HK-2 (cell line): ENCODE data around the gene RBBP8NL.

Source experiments
- DNase-seq: peaks from one replicate; pipeline ENCODE4 v3.0.0-alpha.2; 2018; ENCODE audit not compliant: unreplicated experiment

The RBBP8NL gene

GRCh38 chr20:62392621-62393334 lies 34.6 kb downstream of the RBBP8NL start:
- DNase-seq = no peak

- DNase-seq = no peak
Observed at GRCh38 chr20:62392077-62392418, 35.3 kb downstream of the RBBP8NL start.

DNA sequence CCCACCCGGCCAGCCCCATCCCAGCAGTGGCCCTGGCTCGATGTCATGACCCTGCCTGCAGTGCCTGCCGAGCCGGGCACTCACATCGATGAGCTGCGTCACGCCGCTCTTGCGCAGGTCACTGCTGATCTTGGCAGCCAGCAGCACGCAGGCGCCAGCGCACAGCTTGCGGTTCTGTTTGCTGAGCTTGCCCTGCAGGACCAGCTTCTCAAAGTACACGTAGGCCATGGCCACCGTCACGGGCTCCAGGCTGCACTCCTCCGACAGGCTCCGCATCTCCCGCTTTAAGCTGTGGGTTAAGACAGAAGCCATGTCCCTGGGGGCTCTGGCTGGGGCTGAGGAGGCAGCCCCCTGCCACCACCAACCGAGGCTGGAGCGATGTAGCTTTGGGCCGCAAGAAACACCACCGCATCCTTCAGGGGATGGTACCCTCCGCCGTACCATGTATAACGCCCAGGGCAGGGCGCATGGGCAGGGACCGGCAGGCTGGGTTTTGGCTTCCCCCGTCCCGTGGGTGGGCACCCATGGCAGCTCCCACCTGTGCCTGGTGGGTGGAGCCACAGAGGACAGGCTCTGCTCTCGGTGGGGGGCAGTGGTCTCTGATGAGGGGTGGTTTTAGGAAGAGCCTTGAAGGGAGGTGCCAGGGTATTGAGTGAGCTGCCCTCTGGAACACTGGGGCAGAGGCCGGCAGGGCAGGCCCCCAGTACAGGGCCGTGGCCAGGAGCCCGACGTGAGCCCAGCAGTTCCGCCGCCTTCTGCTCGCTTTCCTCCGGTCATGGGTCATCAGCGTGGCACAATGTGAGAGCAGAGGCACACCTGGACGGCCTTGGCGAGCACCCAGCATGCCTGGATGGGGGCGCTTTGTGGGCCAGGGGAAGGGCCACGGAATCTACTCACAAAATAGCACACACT lies 35.9 kb downstream of the RBBP8NL start:
- DNase-seq = no peak

GRCh38 chr20:62390317-62391164 lies 36.8 kb downstream of the RBBP8NL start:
- DNase-seq = no peak

DNA sequence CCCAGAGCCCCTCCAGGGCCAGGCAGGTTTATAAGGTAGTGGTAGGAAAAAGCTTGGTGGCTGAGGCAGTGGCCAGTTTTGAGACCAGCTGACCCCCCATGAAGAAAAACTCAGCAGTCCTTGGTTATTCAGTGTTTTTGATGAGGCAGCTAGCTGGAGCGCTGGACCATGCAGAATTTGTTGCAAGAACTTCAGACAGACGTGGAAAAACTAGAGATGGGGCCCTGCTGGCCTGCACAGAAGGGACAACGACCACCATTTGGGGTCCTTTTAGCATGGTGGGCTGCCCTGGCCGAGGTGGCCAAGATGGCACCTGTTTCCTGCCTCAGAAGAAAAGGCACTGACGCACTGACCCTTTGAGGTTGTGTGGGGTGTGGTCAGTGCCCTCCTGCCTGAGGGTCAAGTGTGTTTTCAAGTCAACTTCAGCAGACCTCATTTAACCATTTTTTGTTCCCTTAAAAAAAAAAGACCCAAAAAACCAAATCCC lies 37.7 kb downstream of the RBBP8NL start:
- no peak for DNase-seq

DNA sequence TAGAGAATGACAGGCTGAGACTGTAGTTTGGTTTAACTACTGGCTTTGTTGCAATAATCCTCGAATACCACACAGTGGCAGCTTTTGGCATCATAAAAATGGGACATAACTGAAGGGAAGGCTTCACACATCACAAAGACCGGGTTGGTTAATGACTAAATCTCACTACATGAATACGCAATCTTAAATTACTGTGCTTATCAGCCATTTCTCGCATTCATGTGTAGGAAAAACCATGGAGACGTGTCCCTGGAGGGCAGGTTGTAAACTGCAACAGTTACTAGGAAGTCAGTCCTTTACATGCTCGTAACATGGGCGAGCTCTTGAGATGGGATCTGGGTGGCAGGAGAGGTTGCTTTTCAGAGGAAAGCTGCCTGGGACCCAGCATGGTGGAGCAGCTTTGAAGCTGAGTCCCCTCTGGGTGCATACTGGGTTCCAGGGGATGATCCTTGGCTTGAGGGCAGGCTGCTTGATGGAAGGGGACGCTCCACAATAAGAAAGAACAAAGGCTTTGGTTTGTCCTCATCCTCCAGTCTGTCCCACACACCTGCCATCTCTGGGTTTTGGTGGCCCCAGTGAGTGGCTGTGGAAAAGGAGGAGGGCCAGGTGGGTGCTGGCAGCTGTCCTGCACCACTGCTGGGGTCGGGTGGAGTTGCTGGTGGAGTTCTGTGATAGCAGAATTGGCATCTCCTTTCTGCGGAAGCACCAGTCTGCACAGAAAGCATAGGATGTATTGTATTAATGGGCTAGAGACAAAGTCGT lies 38.3 kb downstream of the RBBP8NL start:
- no peak for DNase-seq

- DNase-seq = no peak
Observed at GRCh38 chr20:62387933-62388635, 39.3 kb downstream of the RBBP8NL start.

GRCh38 chr20:62387219-62387913 lies 40.0 kb downstream of the RBBP8NL start:
- no peak for DNase-seq

DNA sequence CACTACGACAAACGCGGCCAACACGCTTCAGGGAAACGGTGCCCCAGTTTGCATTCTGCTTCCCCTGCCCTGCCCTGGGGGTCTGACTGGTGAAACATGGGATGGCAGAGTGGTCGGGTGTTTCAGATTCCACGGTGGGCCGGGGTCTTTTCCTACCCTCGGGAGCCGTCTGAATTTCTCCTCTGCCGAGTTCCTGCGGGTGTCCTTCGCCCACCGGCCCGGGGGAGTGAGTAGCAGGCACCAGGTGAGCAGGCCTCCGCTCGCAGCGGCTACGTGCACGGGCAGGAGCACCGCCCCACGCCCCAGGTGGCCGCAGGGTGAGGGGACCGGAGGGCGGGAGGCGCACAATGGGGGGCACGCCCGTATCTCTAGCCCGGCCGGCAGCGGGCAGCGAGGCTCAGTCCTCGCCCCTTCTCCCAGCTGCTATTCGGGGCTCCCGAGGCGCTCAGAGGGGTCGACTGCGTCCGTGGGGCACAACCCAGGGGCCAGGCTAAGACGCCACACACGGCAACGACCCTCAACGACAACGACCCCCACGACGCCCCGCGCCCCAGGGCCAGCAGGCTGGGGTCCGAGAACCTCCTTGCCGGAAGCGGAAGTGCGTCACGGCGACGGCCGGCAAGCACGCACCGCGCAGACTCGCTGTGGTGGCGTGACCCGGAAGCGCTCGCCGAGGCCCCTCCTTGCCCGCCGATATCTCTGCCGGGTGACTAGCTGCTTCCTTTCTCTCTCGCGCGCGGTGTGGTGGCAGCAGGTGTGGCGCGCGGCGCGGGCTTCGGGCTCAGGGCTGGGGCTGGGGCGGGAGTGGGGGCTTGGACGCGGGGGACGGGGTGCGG lies 40.7 kb downstream of the RBBP8NL start, which contains the start of gene RPS21:
Gene RPS21 (plus strand): TSS at position 721 of the 836 bp plus-strand sequence. CDS start 236 bp downstream, outside the sequence.
- DNase-seq = peak; percentile 95

DNA sequence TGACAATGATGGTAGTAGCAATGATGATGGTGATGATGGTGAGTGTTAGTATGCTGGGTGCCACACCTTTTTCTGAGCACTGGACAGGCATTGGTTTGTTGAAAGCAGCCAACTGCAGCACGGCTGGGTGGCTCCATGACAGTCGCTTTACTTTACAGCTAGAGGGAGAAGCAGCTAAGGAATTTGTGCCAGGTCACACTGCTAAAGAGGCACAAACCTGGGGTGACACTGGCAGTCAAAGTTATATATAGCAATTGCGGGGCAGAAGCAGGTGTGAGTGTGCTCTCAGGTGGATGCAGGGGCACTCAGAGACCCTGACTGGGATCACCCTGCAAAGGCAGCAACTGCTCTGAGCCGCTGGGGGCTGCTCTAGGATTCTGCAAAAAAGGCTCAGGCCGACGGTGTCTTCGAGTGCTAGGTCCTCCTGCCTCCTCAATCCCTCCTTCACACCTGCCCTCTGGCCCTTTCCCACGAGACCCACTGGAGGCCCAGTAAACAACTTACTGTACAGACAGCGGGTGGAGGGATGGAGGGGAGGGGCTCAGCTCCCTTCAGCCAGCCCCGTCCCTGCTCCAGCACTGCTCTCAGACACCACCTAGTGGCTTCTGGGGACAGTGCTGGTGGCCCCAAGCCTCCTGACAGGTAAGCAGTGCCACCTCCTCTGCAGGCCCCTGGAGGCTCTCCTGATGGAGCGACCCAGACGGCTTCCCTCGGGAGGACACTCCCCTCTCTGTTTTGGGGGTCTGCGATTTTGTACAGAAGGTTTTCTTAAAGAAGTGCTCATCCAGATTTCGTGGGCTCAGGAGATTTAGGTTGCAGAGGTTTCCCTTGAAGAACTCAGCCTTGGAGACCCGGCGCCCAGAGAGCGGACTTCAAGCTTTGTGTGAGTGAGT lies 44.8 kb downstream of the RBBP8NL start:
- DNase-seq = peak; percentile 87

DNA sequence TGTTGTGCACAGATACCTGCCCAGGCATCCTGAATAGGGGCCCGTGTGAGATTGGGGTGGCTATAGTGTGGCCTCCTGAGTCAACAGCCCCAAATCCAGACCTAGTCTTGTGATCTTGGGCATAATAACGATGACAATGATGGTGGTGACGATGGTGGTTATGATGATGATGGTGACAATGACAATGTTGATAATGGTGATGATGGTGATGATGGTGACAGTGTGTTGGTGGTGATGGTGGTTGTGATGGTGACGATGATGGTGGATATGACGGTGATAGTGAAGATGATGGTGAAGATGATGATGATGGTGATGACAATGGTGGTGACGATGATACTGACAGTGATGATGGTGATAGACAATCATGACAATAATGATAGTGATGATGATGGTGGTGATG lies 45.5 kb downstream of the RBBP8NL start:
- DNase-seq = no peak

GRCh38 chr20:62381202-62381797 lies 46.0 kb downstream of the RBBP8NL start:
- DNase-seq = peak; percentile 77

DNA sequence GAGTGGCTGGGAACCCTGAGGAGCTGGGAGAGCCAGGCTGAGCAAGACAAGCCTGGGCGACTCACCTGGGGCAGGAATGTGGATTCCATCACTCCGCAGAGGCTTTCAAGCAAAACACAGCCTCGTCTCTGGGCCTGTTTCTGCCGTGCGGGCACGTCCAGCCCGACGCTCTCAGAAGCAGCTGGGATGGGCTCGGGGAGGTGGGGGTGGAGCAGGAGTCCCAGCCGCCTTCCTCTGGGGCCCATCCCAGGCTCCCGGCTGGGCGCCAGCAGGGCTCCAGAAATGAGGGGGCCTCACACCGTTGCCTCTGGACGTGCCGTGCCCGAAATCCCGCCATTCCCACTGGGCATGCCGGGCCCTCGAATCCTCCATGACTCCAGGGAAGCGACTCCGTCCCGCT lies 49.1 kb downstream of the RBBP8NL start:
- no peak for DNase-seq

DNA sequence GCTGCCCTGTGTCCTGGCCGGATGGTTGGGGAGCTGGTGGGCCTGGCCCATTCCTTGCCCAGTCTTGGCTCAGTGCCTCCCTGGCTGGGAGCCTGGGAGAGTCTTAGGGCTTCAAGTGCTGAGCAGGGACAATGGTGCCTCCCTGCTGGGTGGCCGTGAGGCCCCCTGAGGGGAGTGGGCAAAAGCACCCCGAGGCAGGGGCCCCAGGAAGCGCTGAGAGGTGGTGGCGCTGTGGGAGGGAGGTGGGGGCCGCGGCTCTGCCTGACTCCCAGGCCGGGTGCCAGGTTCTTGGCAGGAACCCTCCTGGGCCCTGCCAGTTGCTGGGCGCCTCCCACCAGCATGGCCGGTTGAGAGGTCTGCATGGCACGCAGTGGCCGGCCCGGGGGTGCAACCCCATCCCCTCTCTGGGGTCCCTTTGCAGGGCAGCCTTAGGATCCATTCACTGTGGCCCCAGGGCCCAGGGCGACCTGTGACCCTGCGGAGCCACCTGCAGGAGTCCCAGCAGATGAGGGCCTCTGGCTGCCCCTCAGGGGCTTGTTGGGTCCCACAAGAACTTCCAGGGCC lies 49.6 kb downstream of the RBBP8NL start:
- no peak for DNase-seq

DNA sequence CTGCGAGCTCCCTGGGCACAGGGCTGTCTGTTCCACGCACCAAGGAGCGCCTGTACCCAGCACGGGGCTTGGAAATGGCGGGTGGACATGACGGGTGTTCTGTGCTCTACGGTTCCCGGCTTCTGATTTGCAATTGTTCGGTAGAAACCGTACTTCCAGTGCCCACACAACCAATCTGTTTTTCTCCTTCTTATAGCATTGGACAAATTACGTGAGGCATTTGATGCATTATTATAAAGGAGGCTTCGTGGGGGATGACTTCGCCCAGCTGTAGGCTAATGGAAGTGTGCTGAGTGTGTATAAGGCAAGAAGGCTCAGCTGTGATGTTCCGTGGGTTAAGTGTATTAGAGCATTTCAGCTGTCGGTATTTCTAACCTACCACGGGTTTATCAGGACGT lies 50.3 kb downstream of the RBBP8NL start:
- DNase-seq = no peak

- DNase-seq = peak; percentile 83
Observed at GRCh38 chr20:62376112-62377063, 51.0 kb downstream of the RBBP8NL start.
